K562 (cell line): ENCODE results near the gene KRT4. TPM values are rescaled to one million over a fixed set of nuclear protein-coding genes. Genes with fewer than 3 reads are reported as not detected.

Experiments used
- ATAC-seq: fragments of 200-7000 bp; cut with Tn5 transposase; 3 replicates; pipeline ENCODE4 v1.9.1; 2020; ENCODE audit warnings: moderate library complexity
- BruUV-seq: library from RNA; stranded (reverse); fragments of 400-500 nt; replicated peaks from 2 replicates; lab custom pipeline; 2021; lab: Mats Ljungman, UMichigan
- CTCF ChIA-PET: fragments of 300-600 bp; formaldehyde crosslinking; extraction: SDS; loops from one replicate; lab custom pipeline; 2021; ENCODE audit warnings: low intra/inter-chr PET ratio; lab: Yijun Ruan, JAX
- POLR2A ChIA-PET: fragments of 300-600, 350-650 bp; sonication (Branson Sonifier 250); formaldehyde crosslinking; extraction: SDS; loops from one replicate; lab custom pipeline; 2021; ENCODE audit warnings: antibody characterized with exemption, inconsistent platforms; lab: Yijun Ruan, JAX
- DNase-seq, 4 experiments: peaks; one replicate each; pipeline versions ENCODE4 v3.0.0 to v3.0.0-alpha.2; 2011 to 2018; ENCODE audit warnings: low spot score in 3 of 4, mixed read lengths in 3 of 4; ENCODE audit errors: extremely low read depth in 1 of 4
- FAIRE-seq: peaks from 2 replicates; lab custom pipeline; 2011; peaks lifted over from hg19 to GRCh38; lab: Jason Lieb, UNC
- H2AFZ ChIP-seq: 2 replicates; pipeline ENCODE4 v1.6.0; 2011; ENCODE audit warnings: low read depth, low read length, control low read depth, inconsistent platforms
- H3K27ac ChIP-seq: fragments of 200-600 bp; 3 replicates; pipeline ENCODE4 v1.8.0; 2011; ENCODE audit warnings: low read depth, mild to moderate bottlenecking, control low read depth, inconsistent platforms, low read length, moderate library complexity, mixed read lengths; ENCODE audit errors: extremely low read depth
- H3K27me3 ChIP-seq, 2 experiments: fragments of 300-600 bp in 1 of 2; 2 replicates in 1 of 2; 3 replicates in 1 of 2; pipeline versions ENCODE4 v1.6.0 to v1.8.0; 2011; ENCODE audit warnings: inconsistent platforms in 2 of 2, low read length in 2 of 2, mild to moderate bottlenecking in 1 of 2, mixed read lengths in 1 of 2, moderate library complexity in 1 of 2; ENCODE audit not compliant: control insufficient read depth in 2 of 2, insufficient read depth in 2 of 2
- H3K36me3 ChIP-seq: fragments of 300-600 bp; 3 replicates; pipeline ENCODE4 v1.8.0; 2011; ENCODE audit warnings: mild to moderate bottlenecking, low read length, inconsistent platforms; ENCODE audit not compliant: control insufficient read depth, insufficient read depth
- H3K4me1 ChIP-seq, 2 experiments: fragments of 200-600 bp in 1 of 2; replicated peaks in 1 of 2; 2 replicates in 1 of 2; 3 replicates in 1 of 2; pipeline versions ENCODE4 v1.5.1 to v1.8.0; 2011; ENCODE audit warnings: inconsistent platforms in 2 of 2, low read length in 2 of 2, mild to moderate bottlenecking in 1 of 2, mixed read lengths in 1 of 2, moderate library complexity in 1 of 2; ENCODE audit not compliant: control insufficient read depth in 2 of 2, insufficient read depth in 2 of 2
- H3K4me2 ChIP-seq: 2 replicates; pipeline ENCODE4 v1.6.1; 2011; ENCODE audit warnings: low read length, control low read depth, inconsistent platforms, mixed read lengths; ENCODE audit not compliant: insufficient read depth
- H3K4me3 ChIP-seq: fragments of 200-600 bp; sonication (generic), shearing (Covaris generic); 2 replicates; pipeline ENCODE4 v1.5.1; 2016; ENCODE audit warnings: control low read depth, inconsistent platforms
- H3K79me2 ChIP-seq: fragments of 200-600 bp; 3 replicates; pipeline ENCODE4 v1.8.0; 2011; ENCODE audit warnings: low read length, inconsistent platforms; ENCODE audit not compliant: control insufficient read depth, insufficient read depth
- H3K9ac ChIP-seq, 2 experiments: 2 replicates each; pipeline versions ENCODE4 v1.6.0 to v1.6.1; 2011; ENCODE audit warnings: low read depth in 2 of 2, low read length in 2 of 2, control low read depth in 1 of 2, inconsistent platforms in 1 of 2, mild to moderate bottlenecking in 1 of 2, mixed read lengths in 1 of 2; ENCODE audit not compliant: insufficient read depth in 1 of 2
- H3K9me1 ChIP-seq: one replicate; pipeline ENCODE4 v1.6.0; 2011; ENCODE audit warnings: inconsistent platforms, mild to moderate bottlenecking, low read length, moderate library complexity; ENCODE audit not compliant: control insufficient read depth, insufficient read depth
- H3K9me3 ChIP-seq: replicated peaks from 2 replicates; pipeline ENCODE4 v1.5.1; 2011; ENCODE audit warnings: low read depth, low read length, inconsistent platforms; ENCODE audit not compliant: control insufficient read depth, insufficient read depth
- H4K20me1 ChIP-seq: replicated peaks from 2 replicates; pipeline ENCODE4 v1.6.1; 2011; ENCODE audit warnings: low read length, inconsistent platforms, mixed read lengths; ENCODE audit not compliant: control insufficient read depth, insufficient read depth
- ATF7 ChIP-seq: fragments of 450-650 bp; IDR thresholded peaks from 2 replicates; pipeline ENCODE4 v1.7.1; 2014; ENCODE audit warnings: mild to moderate bottlenecking, moderate library complexity
- KLF1 ChIP-seq: fragments of 450-650 bp; IDR thresholded peaks from 2 replicates; pipeline ENCODE4 v1.6.1; 2016; ENCODE audit warnings: missing genetic modification characterization, missing compliant biosample characterization
- POLR2A ChIP-seq: fragments of 450-650 bp; conservative IDR thresholded peaks from 2 replicates; pipeline ENCODE4 v1.6.1; 2016
- ZNF184 ChIP-seq: sonication (generic); formaldehyde crosslinking; IDR thresholded peaks from 2 replicates; pipeline ENCODE4 v1.5.0; 2020; ENCODE audit warnings: missing genetic modification reagents
- ZNF232 ChIP-seq: sonication (generic); formaldehyde crosslinking; IDR thresholded peaks from 2 replicates; pipeline ENCODE4 v1.8.0; 2022; ENCODE audit warnings: mild to moderate bottlenecking, missing genetic modification reagents
- WGBS: fragments of 100-300 bp; shearing (Covaris generic); methylation state at CpG from one replicate; pipeline ENCODE4 v1.1.6; 2016; ENCODE audit warnings: low coverage, mixed read lengths; ENCODE audit not compliant: insufficient coverage; ENCODE audit errors: missing lambda C conversion rate; 5-methylcytosine and 5-hydroxymethylcytosine counted together
- in situ Hi-C: fragments of 300-500 bp; cut with MboI; formaldehyde crosslinking; loops from 4 replicates; pipeline ENCODE4 v1.15.0; 2018; ENCODE audit warnings: inconsistent platforms, mixed read lengths
- intact Hi-C: fragments of 100-400 bp; cut with micrococcal nuclease; formaldehyde crosslinking; loops from 2 replicates; pipeline ENCODE4 v1.14.2; 2022
- polyA plus RNA-seq, 8 experiments: library from polyadenylated mRNA; depleted of rRNA in 4 of 8; stranded (reverse) in 5 of 8; unstranded in 3 of 8; fragments of >200 nt; fragmentation: Nextera tagmentation in 2 of 8; fragmentation: Illumina TruSeq in 1 of 8; extraction: Ambion mirVana in 2 of 8; extraction: Trizol in 1 of 8; gene quantifications; 2 replicates each; pipeline versions ENCODE4 v1.2.1 to v1.2.3, GENCODE V29; 2011 to 2014; ENCODE audit warnings: inconsistent platforms in 1 of 8, missing spikeins in 1 of 8
- total RNA-seq, 7 experiments: library from RNA; depleted of rRNA in 6 of 7; stranded (reverse); fragments of >200 nt in 6 of 7; fragmentation: Illumina TruSeq in 2 of 7; extraction: Trizol in 2 of 7; gene quantifications; 2 replicates each; pipeline versions ENCODE4 v1.2.1 to v1.2.3, GENCODE V29; 2011 to 2021; ENCODE audit warnings: low replicate concordance in 1 of 7
- TF ChIP-seq, protein P1 (sequence below): fragments of 250-450 bp; sonication (Bioruptor Pico); IDR thresholded peaks from 2 replicates; pipeline ENCODE4 v1.4.0; 2020; ENCODE audit warnings: mild to moderate bottlenecking
- TF ChIP-seq, protein P2 (sequence below): fragments of 250-450 bp; sonication (Bioruptor Pico); IDR thresholded peaks from 2 replicates; pipeline ENCODE4 v1.4.0; 2020
- TF ChIP-seq, protein P3 (sequence below), 2 experiments: fragments of 450-650 bp; IDR thresholded peaks; 2 replicates each; pipeline ENCODE4 v1.6.1; 2018; ENCODE audit warnings: mild to moderate bottlenecking in 2 of 2, low read depth in 1 of 2; ENCODE audit not compliant: partially characterized antibody in 2 of 2

KRT4 gene
- total and polyA plus RNA-seq, 9 of the 15 experiments (the other 6 are each of a cell fraction or from before 2014, with no cell fraction given): not detected

DNA sequence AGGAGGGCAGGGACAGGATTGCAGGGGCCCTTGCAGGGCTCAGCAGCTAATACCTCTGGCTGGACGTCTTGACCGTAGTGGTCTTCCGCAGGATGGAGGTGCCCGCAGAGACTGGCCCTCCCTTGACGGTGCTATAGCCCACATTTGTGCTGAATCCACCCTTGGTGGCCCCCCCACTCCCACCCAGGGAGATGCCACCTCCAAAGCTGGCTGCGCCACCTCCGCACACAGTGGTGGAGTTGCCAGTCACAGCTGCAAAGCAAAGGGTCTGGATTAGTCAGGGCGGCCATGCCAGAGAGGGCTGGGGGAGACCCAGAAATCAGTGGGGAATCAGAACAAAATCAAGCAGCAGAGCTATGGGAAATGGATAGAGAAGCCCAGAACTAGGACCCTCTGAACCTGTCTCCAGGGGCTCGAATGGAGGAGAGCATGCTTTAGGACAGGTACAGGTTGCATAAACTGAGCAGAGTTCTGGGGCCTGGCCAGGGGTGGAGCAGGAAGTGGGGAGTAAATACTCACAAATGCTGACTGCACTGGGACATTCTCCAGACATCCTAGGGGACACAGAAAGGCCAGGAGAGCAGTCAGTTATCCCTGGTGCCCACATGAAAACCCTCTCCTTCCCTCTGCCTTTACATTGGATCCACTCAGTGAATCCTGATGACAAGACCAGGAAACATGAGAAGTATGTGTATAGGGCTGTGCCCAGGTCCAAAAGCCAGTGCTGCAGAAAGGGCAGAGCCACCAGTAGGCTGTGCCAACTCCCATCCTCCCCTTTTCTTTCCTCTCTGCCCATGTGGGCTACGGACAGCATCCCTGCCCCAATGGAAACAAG, 8.1 kb upstream of the KRT4 start:
- Histone ChIP-seq H3K4me2 (no peak overlapping the region), H3K36me3 (no peaks in the 10 kb centered on the region), H3K9me3 (no peaks in the 10 kb centered on the region), H3K79me2 (no peaks in the 10 kb centered on the region), H3K9ac (no peak overlapping the region), H4K20me1 (no peaks in the 10 kb centered on the region), H3K4me1 (no peaks in the 10 kb centered on the region; a peak in 2 of 5 replicates), H3K27me3 (peaks cover 31 to 86% of the 10 kb centered on the region in 2 experiments; a peak in 4 of 5 replicates), H2AFZ (no peak overlapping the region), H3K9me1 (no peaks in the 10 kb centered on the region), H3K27ac (no peak overlapping the region), H3K4me3 (no peak overlapping the region)
- intact Hi-C loops (no loop called here), in situ Hi-C loops (no loop called here)
- FAIRE-seq (no peak), DNase-seq (no peak), ATAC-seq (no peak)
- 7% methylated on average over 10 of the region's 10 CpGs for WGBS
- no TSS peak for BruUV-seq
- ChIA-PET POLR2A (no interaction called here), CTCF (no interaction called here)
- TF ChIP-seq, protein P1, sequence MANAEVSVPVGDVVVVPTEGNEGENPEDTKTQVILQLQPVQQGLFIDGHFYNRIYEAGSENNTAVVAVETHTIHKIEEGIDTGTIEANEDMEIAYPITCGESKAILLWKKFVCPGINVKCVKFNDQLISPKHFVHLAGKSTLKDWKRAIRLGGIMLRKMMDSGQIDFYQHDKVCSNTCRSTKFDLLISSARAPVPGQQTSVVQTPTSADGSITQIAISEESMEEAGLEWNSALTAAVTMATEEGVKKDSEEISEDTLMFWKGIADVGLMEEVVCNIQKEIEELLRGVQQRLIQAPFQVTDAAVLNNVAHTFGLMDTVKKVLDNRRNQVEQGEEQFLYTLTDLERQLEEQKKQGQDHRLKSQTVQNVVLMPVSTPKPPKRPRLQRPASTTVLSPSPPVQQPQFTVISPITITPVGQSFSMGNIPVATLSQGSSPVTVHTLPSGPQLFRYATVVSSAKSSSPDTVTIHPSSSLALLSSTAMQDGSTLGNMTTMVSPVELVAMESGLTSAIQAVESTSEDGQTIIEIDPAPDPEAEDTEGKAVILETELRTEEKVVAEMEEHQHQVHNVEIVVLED (CRISPR knock-in tag): no peak
- TF ChIP-seq KLF1: no peak
- TF ChIP-seq, protein P2, sequence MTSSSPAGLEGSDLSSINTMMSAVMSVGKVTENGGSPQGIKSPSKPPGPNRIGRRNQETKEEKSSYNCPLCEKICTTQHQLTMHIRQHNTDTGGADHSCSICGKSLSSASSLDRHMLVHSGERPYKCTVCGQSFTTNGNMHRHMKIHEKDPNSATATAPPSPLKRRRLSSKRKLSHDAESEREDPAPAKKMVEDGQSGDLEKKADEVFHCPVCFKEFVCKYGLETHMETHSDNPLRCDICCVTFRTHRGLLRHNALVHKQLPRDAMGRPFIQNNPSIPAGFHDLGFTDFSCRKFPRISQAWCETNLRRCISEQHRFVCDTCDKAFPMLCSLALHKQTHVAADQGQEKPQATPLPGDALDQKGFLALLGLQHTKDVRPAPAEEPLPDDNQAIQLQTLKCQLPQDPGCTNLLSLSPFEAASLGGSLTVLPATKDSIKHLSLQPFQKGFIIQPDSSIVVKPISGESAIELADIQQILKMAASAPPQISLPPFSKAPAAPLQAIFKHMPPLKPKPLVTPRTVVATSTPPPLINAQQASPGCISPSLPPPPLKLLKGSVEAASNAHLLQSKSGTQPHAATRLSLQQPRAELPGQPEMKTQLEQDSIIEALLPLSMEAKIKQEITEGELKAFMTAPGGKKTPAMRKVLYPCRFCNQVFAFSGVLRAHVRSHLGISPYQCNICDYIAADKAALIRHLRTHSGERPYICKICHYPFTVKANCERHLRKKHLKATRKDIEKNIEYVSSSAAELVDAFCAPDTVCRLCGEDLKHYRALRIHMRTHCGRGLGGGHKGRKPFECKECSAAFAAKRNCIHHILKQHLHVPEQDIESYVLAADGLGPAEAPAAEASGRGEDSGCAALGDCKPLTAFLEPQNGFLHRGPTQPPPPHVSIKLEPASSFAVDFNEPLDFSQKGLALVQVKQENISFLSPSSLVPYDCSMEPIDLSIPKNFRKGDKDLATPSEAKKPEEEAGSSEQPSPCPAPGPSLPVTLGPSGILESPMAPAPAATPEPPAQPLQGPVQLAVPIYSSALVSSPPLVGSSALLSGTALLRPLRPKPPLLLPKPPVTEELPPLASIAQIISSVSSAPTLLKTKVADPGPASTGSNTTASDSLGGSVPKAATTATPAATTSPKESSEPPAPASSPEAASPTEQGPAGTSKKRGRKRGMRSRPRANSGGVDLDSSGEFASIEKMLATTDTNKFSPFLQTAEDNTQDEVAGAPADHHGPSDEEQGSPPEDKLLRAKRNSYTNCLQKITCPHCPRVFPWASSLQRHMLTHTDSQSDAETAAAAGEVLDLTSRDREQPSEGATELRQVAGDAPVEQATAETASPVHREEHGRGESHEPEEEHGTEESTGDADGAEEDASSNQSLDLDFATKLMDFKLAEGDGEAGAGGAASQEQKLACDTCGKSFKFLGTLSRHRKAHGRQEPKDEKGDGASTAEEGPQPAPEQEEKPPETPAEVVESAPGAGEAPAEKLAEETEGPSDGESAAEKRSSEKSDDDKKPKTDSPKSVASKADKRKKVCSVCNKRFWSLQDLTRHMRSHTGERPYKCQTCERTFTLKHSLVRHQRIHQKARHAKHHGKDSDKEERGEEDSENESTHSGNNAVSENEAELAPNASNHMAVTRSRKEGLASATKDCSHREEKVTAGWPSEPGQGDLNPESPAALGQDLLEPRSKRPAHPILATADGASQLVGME (CRISPR knock-in tag): no peak
- TF ChIP-seq, protein P3, sequence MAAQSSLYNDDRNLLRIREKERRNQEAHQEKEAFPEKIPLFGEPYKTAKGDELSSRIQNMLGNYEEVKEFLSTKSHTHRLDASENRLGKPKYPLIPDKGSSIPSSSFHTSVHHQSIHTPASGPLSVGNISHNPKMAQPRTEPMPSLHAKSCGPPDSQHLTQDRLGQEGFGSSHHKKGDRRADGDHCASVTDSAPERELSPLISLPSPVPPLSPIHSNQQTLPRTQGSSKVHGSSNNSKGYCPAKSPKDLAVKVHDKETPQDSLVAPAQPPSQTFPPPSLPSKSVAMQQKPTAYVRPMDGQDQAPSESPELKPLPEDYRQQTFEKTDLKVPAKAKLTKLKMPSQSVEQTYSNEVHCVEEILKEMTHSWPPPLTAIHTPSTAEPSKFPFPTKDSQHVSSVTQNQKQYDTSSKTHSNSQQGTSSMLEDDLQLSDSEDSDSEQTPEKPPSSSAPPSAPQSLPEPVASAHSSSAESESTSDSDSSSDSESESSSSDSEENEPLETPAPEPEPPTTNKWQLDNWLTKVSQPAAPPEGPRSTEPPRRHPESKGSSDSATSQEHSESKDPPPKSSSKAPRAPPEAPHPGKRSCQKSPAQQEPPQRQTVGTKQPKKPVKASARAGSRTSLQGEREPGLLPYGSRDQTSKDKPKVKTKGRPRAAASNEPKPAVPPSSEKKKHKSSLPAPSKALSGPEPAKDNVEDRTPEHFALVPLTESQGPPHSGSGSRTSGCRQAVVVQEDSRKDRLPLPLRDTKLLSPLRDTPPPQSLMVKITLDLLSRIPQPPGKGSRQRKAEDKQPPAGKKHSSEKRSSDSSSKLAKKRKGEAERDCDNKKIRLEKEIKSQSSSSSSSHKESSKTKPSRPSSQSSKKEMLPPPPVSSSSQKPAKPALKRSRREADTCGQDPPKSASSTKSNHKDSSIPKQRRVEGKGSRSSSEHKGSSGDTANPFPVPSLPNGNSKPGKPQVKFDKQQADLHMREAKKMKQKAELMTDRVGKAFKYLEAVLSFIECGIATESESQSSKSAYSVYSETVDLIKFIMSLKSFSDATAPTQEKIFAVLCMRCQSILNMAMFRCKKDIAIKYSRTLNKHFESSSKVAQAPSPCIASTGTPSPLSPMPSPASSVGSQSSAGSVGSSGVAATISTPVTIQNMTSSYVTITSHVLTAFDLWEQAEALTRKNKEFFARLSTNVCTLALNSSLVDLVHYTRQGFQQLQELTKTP (IDR thresholded peaks at IDR 0.05; ENCODE audit: low read depth in 1 of 2, partially characterized antibody in 2 of 2): no peak
- no peak for TF ChIP-seq ATF7
- TF ChIP-seq POLR2A: no peak
- no peak for TF ChIP-seq ZNF232 (CRISPR knock-in tag)
- TF ChIP-seq ZNF184 (CRISPR knock-in tag): no peak
